HG02623 (cell line): ENCODE data around the gene ADAR.

Source experiments
- ATAC-seq: cut with Tn5 transposase; IDR thresholded peaks from one replicate; pipeline ENCODE4 v1.9.1; 2021; ENCODE audit warnings: moderate library complexity; ENCODE audit not compliant: unreplicated experiment

ADAR gene

GRCh38 chr1:154616659-154617345 lies 8.8 kb upstream of the ADAR start:
- no peak for ATAC-seq

GRCh38 chr1:154615411-154615810 lies 7.4 kb upstream of the ADAR start:
- ATAC-seq = no peak

GRCh38 chr1:154614901-154615300 lies 6.9 kb upstream of the ADAR start:
- ATAC-seq = no peak

GRCh38 chr1:154614247-154614646 lies 6.3 kb upstream of the ADAR start:
- no peak for ATAC-seq

GRCh38 chr1:154611150-154611862 lies 3.3 kb upstream of the ADAR start:
- ATAC-seq = no peak

GRCh38 chr1:154609398-154610380 lies 1.7 kb upstream of the ADAR start:
- no peak for ATAC-seq

GRCh38 chr1:154608397-154609270 lies 648 bp upstream of the ADAR start:
- ATAC-seq = no peak

GRCh38 chr1:154607106-154607608 lies 829 bp downstream of the ADAR start:
- no peak for ATAC-seq

- ATAC-seq = no peak
These were observed 2.5 kb downstream of the ADAR start for GRCh38 chr1:154605534-154605933.

GRCh38 chr1:154603317-154603716 lies 4.7 kb downstream of the ADAR start:
- no peak for ATAC-seq

GRCh38 chr1:154599658-154600057 lies 8.3 kb downstream of the ADAR start:
- no peak for ATAC-seq

- ATAC-seq = no peak
These were observed 8.9 kb downstream of the ADAR start for GRCh38 chr1:154598871-154599635.

GRCh38 chr1:154595621-154596020 lies 12.4 kb downstream of the ADAR start:
- no peak for ATAC-seq

GRCh38 chr1:154594811-154595210 lies 13.2 kb downstream of the ADAR start:
- ATAC-seq = no peak

GRCh38 chr1:154593390-154593789 lies 14.6 kb downstream of the ADAR start:
- ATAC-seq = no peak

- no peak for ATAC-seq
These were observed 16.8 kb downstream of the ADAR start for GRCh38 chr1:154591206-154591605.

GRCh38 chr1:154590756-154591155 lies 17.2 kb downstream of the ADAR start:
- ATAC-seq = no peak

GRCh38 chr1:154589780-154590179 lies 18.2 kb downstream of the ADAR start:
- ATAC-seq = no peak

- ATAC-seq = no peak
These were observed 21.3 kb downstream of the ADAR start for GRCh38 chr1:154586641-154587040.

GRCh38 chr1:154586231-154586630 lies 21.8 kb downstream of the ADAR start:
- ATAC-seq = no peak
